HG03378 (cell line): ENCODE results near the gene PNPLA2.

Experiments used
- ATAC-seq: cut with Tn5 transposase; IDR thresholded peaks from one replicate; pipeline ENCODE4 v1.9.1; 2021; ENCODE audit warnings: mild to moderate bottlenecking, moderate library complexity; ENCODE audit not compliant: unreplicated experiment

Gene PNPLA2

GRCh38 chr11:870418-870817 is 51.7 kb downstream of the PNPLA2 start:
- no peak for ATAC-seq

DNA sequence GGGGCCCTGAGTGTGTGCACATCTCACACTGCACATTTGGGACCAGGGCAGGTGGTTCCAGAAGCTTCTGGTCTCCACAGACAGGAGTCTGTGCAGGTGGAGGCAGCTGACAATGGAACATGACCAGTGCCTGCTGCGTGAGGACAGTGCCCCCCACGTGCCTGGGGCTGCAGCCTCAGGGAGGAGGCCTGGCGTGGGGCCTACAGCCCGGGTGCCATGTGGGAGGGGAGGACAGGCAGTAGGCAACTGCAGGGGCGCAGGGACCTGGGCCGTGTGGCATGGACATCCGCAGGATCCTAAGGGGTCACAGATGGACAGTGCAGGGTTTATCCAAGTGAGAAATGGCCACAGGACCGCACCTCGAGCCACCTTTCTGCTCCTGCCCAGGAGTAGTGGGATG is 52.8 kb downstream of the PNPLA2 start:
- no peak for ATAC-seq

DNA sequence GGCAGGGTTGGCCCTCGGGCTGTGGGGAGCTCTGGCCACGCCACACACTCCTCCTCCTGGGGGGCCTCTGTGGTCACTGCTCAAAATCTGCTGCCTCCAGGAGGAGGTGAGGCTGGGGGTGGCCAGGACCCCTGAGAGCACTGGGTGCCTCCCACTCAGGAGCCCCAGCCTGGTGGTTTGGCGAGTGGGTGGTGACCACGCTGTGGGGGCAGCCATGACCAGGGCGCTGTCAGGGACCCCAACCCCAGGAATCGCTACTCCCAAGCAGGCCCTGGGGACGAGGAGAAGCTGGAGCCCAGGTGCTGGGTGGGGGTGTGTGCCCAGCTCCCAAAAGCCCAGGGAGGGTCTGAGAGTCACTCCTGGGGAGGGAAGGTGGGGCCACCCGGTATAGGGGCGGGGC is 54.1 kb downstream of the PNPLA2 start:
- ATAC-seq: no peak

GRCh38 chr11:873706-874105 is 55.0 kb downstream of the PNPLA2 start:
- ATAC-seq: no peak
